KMS-11 (cell line): ENCODE measurements around the gene KCNAB1.

Source experiments
- H2AFZ ChIP-seq: fragments of 200-600 bp; sonication (generic); 2 replicates; pipeline ENCODE4 v1.6.1; 2016; ENCODE audit warnings: antibody characterized with exemption, mixed run types, low read depth
- H3K27ac ChIP-seq: fragments of 200-600 bp; sonication (generic); 2 replicates; pipeline ENCODE4 v1.6.1; 2016; ENCODE audit warnings: mild to moderate bottlenecking, mixed run types
- H3K27me3 ChIP-seq: fragments of 200-600 bp; sonication (generic); 2 replicates; pipeline ENCODE4 v1.6.1; 2017; ENCODE audit warnings: mild to moderate bottlenecking, low read depth, mixed run types, moderate library complexity; ENCODE audit not compliant: insufficient read depth
- H3K36me3 ChIP-seq: fragments of 200-600 bp; sonication (generic); 2 replicates; pipeline ENCODE4 v1.6.1; 2017; ENCODE audit warnings: mild to moderate bottlenecking, mixed run types; ENCODE audit not compliant: insufficient read depth
- H3K4me1 ChIP-seq: fragments of 200-600 bp; sonication (generic); 2 replicates; pipeline ENCODE4 v1.6.1; 2016; ENCODE audit warnings: mild to moderate bottlenecking, low read depth, mixed run types; ENCODE audit not compliant: poor library complexity, severe bottlenecking
- H3K4me2 ChIP-seq: fragments of 200-600 bp; sonication (generic); 2 replicates; pipeline ENCODE4 v1.7.0; 2016; ENCODE audit warnings: mild to moderate bottlenecking, mixed run types
- H3K4me3 ChIP-seq: fragments of 200-600 bp; sonication (generic); IDR thresholded peaks from 2 replicates; pipeline ENCODE4 v1.6.1; 2017; ENCODE audit warnings: low read depth, low read length, mixed read lengths; ENCODE audit not compliant: insufficient read depth
- H3K79me2 ChIP-seq: fragments of 200-600 bp; sonication (generic); 2 replicates; pipeline ENCODE4 v1.6.1; 2016; ENCODE audit warnings: low read depth, mixed run types; ENCODE audit not compliant: insufficient read depth
- H3K9ac ChIP-seq: fragments of 200-600 bp; sonication (generic); 2 replicates; pipeline ENCODE4 v1.6.1; 2016; ENCODE audit warnings: mild to moderate bottlenecking, mixed run types
- H4K20me1 ChIP-seq: fragments of 200-600 bp; sonication (generic); 2 replicates; pipeline ENCODE4 v1.6.1; 2016; ENCODE audit warnings: mild to moderate bottlenecking, mixed run types; ENCODE audit not compliant: insufficient read depth
- CTCF ChIP-seq: fragments of 200-600 bp; sonication (generic); conservative IDR thresholded peaks from 2 replicates; pipeline ENCODE4 v1.6.1; 2017; ENCODE audit warnings: low read depth, mild to moderate bottlenecking, antibody characterized with exemption, low read length, moderate library complexity, mixed read lengths

Gene KCNAB1

DNA sequence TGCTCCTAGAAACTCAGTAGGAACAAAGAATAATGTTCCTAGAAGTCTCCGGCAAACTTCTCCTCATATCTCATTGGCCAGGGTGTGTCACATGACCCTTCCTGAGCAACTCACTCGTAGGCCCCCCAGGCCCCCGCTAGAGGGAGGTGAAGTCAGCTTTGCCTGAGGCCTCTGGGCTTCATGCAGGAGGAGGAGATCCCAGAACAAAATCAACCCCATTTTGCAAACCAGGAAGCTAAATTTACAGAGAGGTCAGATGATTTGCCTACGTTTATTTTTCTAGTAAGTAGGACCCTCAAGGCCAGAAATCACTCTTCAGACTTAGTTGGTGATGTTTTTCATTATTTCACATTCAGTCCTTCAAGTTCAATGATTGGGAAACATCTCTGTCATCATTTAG lies 335.5 kb downstream of the KCNAB1 start:
- Histone ChIP-seq H3K36me3 (no peaks in the 10 kb centered on the region), H3K9ac (no peak overlapping the region), H3K4me2 (no peak overlapping the region), H3K27ac (no peak overlapping the region), H2AFZ (no peak overlapping the region), H4K20me1 (no peaks in the 10 kb centered on the region), H3K27me3 (no peaks in the 10 kb centered on the region), H3K4me1 (no peaks in the 10 kb centered on the region), H3K4me3 (no peak overlapping the region), H3K79me2 (no peaks in the 10 kb centered on the region)
- TF ChIP-seq CTCF: no peak

- no peak for TF ChIP-seq CTCF
- Histone ChIP-seq H3K27ac (no peak overlapping the region), H3K79me2 (no peaks in the 10 kb centered on the region), H4K20me1 (no peaks in the 10 kb centered on the region), H3K9ac (no peak overlapping the region), H2AFZ (no peak overlapping the region), H3K27me3 (no peaks in the 10 kb centered on the region), H3K4me1 (no peaks in the 10 kb centered on the region), H3K36me3 (no peaks in the 10 kb centered on the region), H3K4me2 (no peak overlapping the region), H3K4me3 (no peak overlapping the region)
Observed at GRCh38 chr3:156456771-156457224, 336.4 kb downstream of the KCNAB1 start.

DNA sequence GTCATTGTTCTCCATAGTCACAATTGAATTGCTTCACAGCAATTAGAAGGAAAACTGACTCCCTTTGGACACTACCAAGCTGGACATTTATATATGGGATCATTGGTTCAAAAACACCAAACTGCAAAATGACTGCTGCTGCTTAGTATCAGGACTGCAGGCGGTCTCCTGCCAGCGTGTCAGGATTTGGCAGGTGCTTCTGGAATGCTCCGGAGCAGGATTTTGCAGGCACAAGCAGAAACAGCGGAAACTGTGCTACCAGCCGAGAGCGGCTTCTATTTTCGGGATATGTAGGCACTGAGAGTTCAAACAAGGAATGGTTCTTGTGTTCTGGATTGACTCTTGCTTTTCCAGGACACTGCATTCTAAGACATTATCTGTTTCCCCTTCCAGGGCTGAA lies 339.1 kb downstream of the KCNAB1 start:
- no peaks in the 10 kb centered on the region for H3K27me3 ChIP-seq
- no peaks in the 10 kb centered on the region for H3K4me1 ChIP-seq
- no peaks in the 10 kb centered on the region for H4K20me1 ChIP-seq
- H2AFZ ChIP-seq: no peak overlapping the region
- no peak overlapping the region for H3K27ac ChIP-seq
- no peak overlapping the region for H3K4me3 ChIP-seq
- no peak overlapping the region for H3K9ac ChIP-seq
- no peaks in the 10 kb centered on the region for H3K79me2 ChIP-seq
- TF ChIP-seq CTCF: no peak
- no peak overlapping the region for H3K4me2 ChIP-seq
- no peaks in the 10 kb centered on the region for H3K36me3 ChIP-seq

DNA sequence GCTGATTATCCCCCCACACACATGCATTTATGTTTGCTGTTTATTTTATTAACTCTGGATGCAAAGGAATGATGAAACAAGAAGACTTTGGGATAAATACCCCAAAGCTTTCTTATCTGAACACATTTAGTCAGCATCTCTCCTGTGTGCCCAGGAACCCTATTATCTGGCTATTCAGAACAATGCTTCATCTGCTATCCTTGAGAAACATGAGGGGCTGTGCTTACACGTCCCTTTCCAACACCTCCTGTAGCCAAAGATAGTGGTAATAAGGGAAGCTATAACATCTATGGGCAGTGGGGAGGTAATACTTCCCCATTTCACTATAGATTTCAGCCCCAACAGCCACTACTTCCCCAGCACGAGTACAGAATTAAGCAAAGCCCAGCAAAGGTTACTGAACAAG lies 339.8 kb downstream of the KCNAB1 start:
- TF ChIP-seq CTCF: no peak
- no peaks in the 10 kb centered on the region for H3K36me3 ChIP-seq
- H2AFZ ChIP-seq: no peak overlapping the region
- H3K4me1 ChIP-seq: no peaks in the 10 kb centered on the region
- no peak overlapping the region for H3K4me2 ChIP-seq
- no peak overlapping the region for H3K4me3 ChIP-seq
- H3K9ac ChIP-seq: no peak overlapping the region
- H4K20me1 ChIP-seq: no peaks in the 10 kb centered on the region
- H3K27me3 ChIP-seq: no peaks in the 10 kb centered on the region
- H3K79me2 ChIP-seq: no peaks in the 10 kb centered on the region
- H3K27ac ChIP-seq: no peak overlapping the region
